ENCODE measurements around the gene WDR64. TPM values are rescaled to one million over a fixed set of nuclear protein-coding genes. Genes with fewer than 3 reads are reported as not detected.

Gene WDR64
- total and polyA plus RNA-seq, 3 donors from 2014 or later, result 4.3 to 7.1 (median 5.5) TPM

GRCh38 chr1:241641773-241642592 is 10.1 kb upstream of the WDR64 start:
- Histone ChIP-seq H3K27ac (no peak overlapping the region), H3K27me3 (no peaks in the 10 kb centered on the region), H3K4me3 (no peak overlapping the region), H3K36me3 (ENCODE audit: low read depth, missing control alignments) (no peaks in the 10 kb centered on the region), H3K4me1 (peaks cover 16% of the 10 kb centered on the region), H3K9me3 (no peaks in the 10 kb centered on the region)
- 72 to 77% methylated on average over 12 of the region's 12 CpGs for WGBS, 2 donors
- intact Hi-C loops (cut with DNase I; ENCODE audit: low total_unique reads), result no loop called here
- DNase-seq, result no peak
- TF ChIP-seq POLR2A (IDR thresholded peaks at IDR 0.05), result no peak
- TF ChIP-seq CTCF (IDR thresholded peaks at IDR 0.05), result no peak

- Histone ChIP-seq H3K4me1 (peaks cover 14% of the 10 kb centered on the region), H3K4me3 (no peak overlapping the region), H3K9me3 (no peaks in the 10 kb centered on the region), H3K36me3 (ENCODE audit: low read depth, missing control alignments) (no peaks in the 10 kb centered on the region), H3K27me3 (no peaks in the 10 kb centered on the region), H3K27ac (no peak overlapping the region)
- 86 to 90% methylated on average over 1 of the region's 1 CpG for WGBS, 2 donors
- no peak for TF ChIP-seq CTCF (IDR thresholded peaks at IDR 0.05)
- TF ChIP-seq POLR2A (IDR thresholded peaks at IDR 0.05), result no peak
- no peak for DNase-seq
- intact Hi-C loops (cut with DNase I; ENCODE audit: low total_unique reads), result no loop called here
Observed at GRCh38 chr1:241642593-241642944, 9.5 kb upstream of the WDR64 start.

- intact Hi-C loops (cut with DNase I; ENCODE audit: low total_unique reads), result no loop called here
- no peaks in the 10 kb centered on the region for H3K27me3 ChIP-seq
- H3K27ac ChIP-seq, result no peak overlapping the region
- WGBS, 2 donors, result 100% methylated on average over 2 of the region's 2 CpGs
- no peaks in the 10 kb centered on the region for H3K36me3 ChIP-seq (ENCODE audit: low read depth, missing control alignments)
- DNase-seq, result no peak
- H3K4me1 ChIP-seq, result peaks cover 5% of the 10 kb centered on the region
- no peaks in the 10 kb centered on the region for H3K9me3 ChIP-seq
- no peak for TF ChIP-seq CTCF (IDR thresholded peaks at IDR 0.05)
- no peak for TF ChIP-seq POLR2A (IDR thresholded peaks at IDR 0.05)
- no peak overlapping the region for H3K4me3 ChIP-seq
Observed at GRCh38 chr1:241644259-241644658, 7.8 kb upstream of the WDR64 start.

- no peak overlapping the region for H3K4me3 ChIP-seq
- no peaks in the 10 kb centered on the region for H3K27me3 ChIP-seq
- H3K36me3 ChIP-seq (ENCODE audit: low read depth, missing control alignments), result no peaks in the 10 kb centered on the region
- H3K9me3 ChIP-seq, result no peaks in the 10 kb centered on the region
- intact Hi-C loops (cut with DNase I; ENCODE audit: low total_unique reads), result no loop called here
- DNase-seq, result no peak
- H3K4me1 ChIP-seq, result peaks cover 5% of the 10 kb centered on the region
- peak overlapping the region; percentile 57 to 66 for H3K27ac ChIP-seq
- WGBS, 2 donors, result 46 to 51% methylated on average over 4 of the region's 4 CpGs
- no peak for TF ChIP-seq POLR2A (IDR thresholded peaks at IDR 0.05)
- no peak for TF ChIP-seq CTCF (IDR thresholded peaks at IDR 0.05)
Observed at GRCh38 chr1:241645199-241645598, 6.9 kb upstream of the WDR64 start.

GRCh38 chr1:241646201-241646600 is 5.9 kb upstream of the WDR64 start:
- H3K4me3 ChIP-seq, result no peak overlapping the region
- H3K27me3 ChIP-seq, result no peaks in the 10 kb centered on the region
- 68 to 85% methylated on average over 7 of the region's 7 CpGs for WGBS, 2 donors
- H3K36me3 ChIP-seq (ENCODE audit: low read depth, missing control alignments), result no peaks in the 10 kb centered on the region
- H3K4me1 ChIP-seq, result peaks cover 5% of the 10 kb centered on the region
- H3K9me3 ChIP-seq, result no peaks in the 10 kb centered on the region
- intact Hi-C loops (cut with DNase I; ENCODE audit: low total_unique reads), result no loop called here
- TF ChIP-seq POLR2A (IDR thresholded peaks at IDR 0.05) (no peak), CTCF (IDR thresholded peaks at IDR 0.05) (no peak)
- no peak overlapping the region for H3K27ac ChIP-seq
- DNase-seq, result no peak

Measured in testis (tissue), 3 donors.